ENCODE data around the gene AP1S1. TPM values are rescaled to one million over a fixed set of nuclear protein-coding genes. Genes with fewer than 3 reads are reported as not detected.
"Not testable (repeated sequence)": the region's sequence is repeated elsewhere in the genome, so short reads cannot be mapped to it uniquely, and the experiment has no call there.

The AP1S1 gene
- total and polyA plus RNA-seq, 4 donors: 16.8 to 51.2 (median 24.1) TPM

DNA sequence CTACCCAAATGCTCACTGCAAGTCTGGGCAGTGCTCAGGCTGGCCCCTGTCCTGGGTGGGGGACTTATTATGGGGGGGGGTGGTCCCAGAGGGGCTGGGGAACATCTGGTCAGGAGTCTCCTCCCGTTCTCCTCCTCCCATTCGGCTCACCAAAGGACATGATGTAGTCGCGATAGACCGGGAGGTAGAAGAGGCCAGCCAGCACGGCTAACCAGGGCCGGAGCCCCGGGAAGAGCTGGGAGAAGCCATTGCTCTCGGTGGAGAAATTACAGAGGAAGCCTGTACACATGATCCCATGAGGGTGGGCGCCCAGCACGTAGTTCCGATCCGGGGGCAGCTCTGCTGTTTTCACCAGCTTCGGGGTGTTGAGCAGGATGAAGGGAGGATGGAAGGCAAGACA is 44.2 kb downstream of the AP1S1 start:
- WGBS, 2 donors: 54 to 66% methylated on average over 14 of the region's 14 CpGs
- no peak overlapping the region for H3K4me3 ChIP-seq (ENCODE audit: low read length in 2 of 2)
- no peaks in the 10 kb centered on the region for H3K36me3 ChIP-seq (ENCODE audit: control insufficient read depth in 1 of 2, insufficient read depth in 2 of 2, low read length in 1 of 2)
- H3K4me1 ChIP-seq (ENCODE audit: control insufficient read depth in 1 of 2, insufficient read depth in 2 of 2, low read length in 2 of 2): no peaks in the 10 kb centered on the region
- ATAC-seq (ENCODE audit: low FRiP score): no peak
- H3K9me3 ChIP-seq (ENCODE audit: control insufficient read depth, low read length): no peaks in the 10 kb centered on the region
- intact Hi-C loops (cut with DNase I): no loop called here
- DNase-seq: no peak
- no peaks in the 10 kb centered on the region for H3K27me3 ChIP-seq (ENCODE audit: control insufficient read depth in 1 of 2, insufficient read depth in 2 of 2, low read length in 1 of 2)
- no peak overlapping the region for H3K27ac ChIP-seq (ENCODE audit: low read depth in 1 of 2, low read length in 2 of 2)

DNA sequence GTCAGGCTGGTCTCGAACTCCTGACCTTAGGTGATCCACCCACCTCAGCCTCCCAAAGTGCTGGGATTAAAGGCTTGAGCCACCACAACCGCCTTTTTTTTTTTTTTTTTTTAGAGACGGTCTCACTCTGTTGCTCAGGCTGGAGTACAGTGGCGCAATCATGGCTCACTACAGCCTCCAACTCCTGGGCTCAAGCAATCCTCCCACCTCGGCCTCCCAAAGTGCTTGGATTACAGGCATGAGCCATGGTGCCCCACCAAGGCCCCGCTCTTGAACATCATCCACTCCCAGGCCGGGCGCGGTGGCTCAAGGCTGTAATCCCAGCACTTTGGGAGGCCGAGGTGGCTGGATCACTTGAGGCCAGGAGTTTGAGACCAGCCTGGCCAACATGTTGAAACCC is 45.2 kb downstream of the AP1S1 start:
- H3K36me3 ChIP-seq (ENCODE audit: control insufficient read depth in 1 of 2, insufficient read depth in 2 of 2, low read length in 1 of 2); H3K4me3 ChIP-seq (ENCODE audit: low read length in 2 of 2); H3K27ac ChIP-seq (ENCODE audit: low read depth in 1 of 2, low read length in 2 of 2); intact Hi-C loops (cut with DNase I); H3K9me3 ChIP-seq (ENCODE audit: control insufficient read depth, low read length); H3K4me1 ChIP-seq (ENCODE audit: control insufficient read depth in 1 of 2, insufficient read depth in 2 of 2, low read length in 2 of 2); H3K27me3 ChIP-seq (ENCODE audit: control insufficient read depth in 1 of 2, insufficient read depth in 2 of 2, low read length in 1 of 2); ATAC-seq (ENCODE audit: low FRiP score); DNase-seq: not testable (repeated sequence)
- 85 to 94% methylated on average over 10 of the region's 10 CpGs for WGBS, 2 donors

DNA sequence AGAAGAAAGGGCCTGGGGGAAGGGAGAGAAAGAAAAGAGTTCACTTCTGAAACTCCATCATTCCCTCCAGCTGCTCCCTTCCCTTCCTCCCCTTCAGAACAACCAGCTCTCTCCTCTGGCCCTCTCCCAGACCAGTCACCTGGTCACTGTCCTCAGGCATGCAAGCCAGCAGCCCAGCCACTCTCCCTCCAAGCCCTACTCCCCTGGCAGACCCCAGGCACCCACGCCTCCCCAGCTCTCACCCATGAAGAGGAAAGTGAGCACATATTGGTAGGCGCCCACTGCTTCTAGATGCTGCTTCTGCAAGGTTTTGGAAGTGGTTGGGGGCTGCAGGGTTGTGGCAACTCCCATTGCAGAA is 46.2 kb downstream of the AP1S1 start:
- Histone ChIP-seq H3K27ac (ENCODE audit: low read depth in 1 of 2, low read length in 2 of 2) (no peak overlapping the region), H3K27me3 (ENCODE audit: control insufficient read depth in 1 of 2, insufficient read depth in 2 of 2, low read length in 1 of 2) (no peaks in the 10 kb centered on the region), H3K36me3 (ENCODE audit: control insufficient read depth in 1 of 2, insufficient read depth in 2 of 2, low read length in 1 of 2) (no peaks in the 10 kb centered on the region), H3K4me1 (ENCODE audit: control insufficient read depth in 1 of 2, insufficient read depth in 2 of 2, low read length in 2 of 2) (no peaks in the 10 kb centered on the region), H3K9me3 (ENCODE audit: control insufficient read depth, low read length) (no peaks in the 10 kb centered on the region), H3K4me3 (ENCODE audit: low read length in 2 of 2) (no peak overlapping the region)
- 58 to 84% methylated on average over 2 of the region's 2 CpGs for WGBS, 2 donors
- intact Hi-C loops (cut with DNase I): no loop called here
- ATAC-seq (ENCODE audit: low FRiP score) (no peak), DNase-seq (no peak)

DNA sequence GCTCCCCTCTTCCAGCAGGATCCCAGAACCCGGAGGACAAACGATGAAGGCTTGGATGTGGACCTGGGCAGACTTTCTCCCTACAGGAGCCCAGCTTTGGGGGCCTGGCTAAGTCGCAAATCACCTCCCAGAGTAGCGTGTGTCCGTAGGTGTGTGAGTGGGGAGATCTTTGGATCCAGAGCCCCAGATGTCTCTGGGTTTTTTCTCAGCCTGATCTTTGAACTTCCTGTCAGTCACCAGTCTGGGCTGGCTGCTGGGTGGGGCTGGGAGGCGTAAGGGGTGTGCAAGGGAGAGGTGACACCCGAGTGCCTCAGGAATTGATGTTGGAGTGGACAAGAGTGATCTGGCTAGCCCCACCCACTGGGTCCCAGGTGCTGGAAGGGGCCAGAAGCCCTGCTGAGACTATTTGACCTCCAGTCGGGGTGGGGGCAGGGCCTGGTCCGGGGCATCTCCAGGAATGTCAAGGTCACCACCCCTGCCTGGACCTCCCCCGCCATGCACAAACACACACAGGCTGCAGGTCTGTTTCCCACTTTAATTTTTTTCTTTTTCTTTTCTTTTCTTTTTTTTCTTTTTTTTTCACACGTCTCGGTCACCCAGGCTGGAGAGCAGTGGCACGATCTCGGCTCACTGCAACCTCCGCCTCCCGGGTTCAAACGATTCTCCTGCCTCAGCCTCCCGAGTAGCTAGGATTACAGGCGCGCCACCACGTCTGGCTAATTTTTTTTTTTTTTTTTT is 46.8 kb downstream of the AP1S1 start, which contains the start of gene MOGAT3:
Gene MOGAT3, minus strand, starts transcription at position 175 of the 738 bp plus-strand sequence. CDS start 182 bp downstream, outside the sequence.
- Histone ChIP-seq H3K4me1 (ENCODE audit: control insufficient read depth in 1 of 2, insufficient read depth in 2 of 2, low read length in 2 of 2) (no peaks in the 10 kb centered on the region), H3K36me3 (ENCODE audit: control insufficient read depth in 1 of 2, insufficient read depth in 2 of 2, low read length in 1 of 2) (no peaks in the 10 kb centered on the region), H3K27ac (ENCODE audit: low read depth in 1 of 2, low read length in 2 of 2) (no peak within 1 kb of the TSS), H3K4me3 (ENCODE audit: low read length in 2 of 2) (no peak within 1 kb of the TSS), H3K27me3 (ENCODE audit: control insufficient read depth in 1 of 2, insufficient read depth in 2 of 2, low read length in 1 of 2) (no peaks in the 10 kb centered on the region), H3K9me3 (ENCODE audit: control insufficient read depth, low read length) (no peaks in the 10 kb centered on the region)
- DNase-seq: no peak
- intact Hi-C loops (cut with DNase I): no loop called here
- no peak for ATAC-seq (ENCODE audit: low FRiP score)
- 26 to 29% methylated on average over 21 of the region's 21 CpGs for WGBS, 2 donors

DNA sequence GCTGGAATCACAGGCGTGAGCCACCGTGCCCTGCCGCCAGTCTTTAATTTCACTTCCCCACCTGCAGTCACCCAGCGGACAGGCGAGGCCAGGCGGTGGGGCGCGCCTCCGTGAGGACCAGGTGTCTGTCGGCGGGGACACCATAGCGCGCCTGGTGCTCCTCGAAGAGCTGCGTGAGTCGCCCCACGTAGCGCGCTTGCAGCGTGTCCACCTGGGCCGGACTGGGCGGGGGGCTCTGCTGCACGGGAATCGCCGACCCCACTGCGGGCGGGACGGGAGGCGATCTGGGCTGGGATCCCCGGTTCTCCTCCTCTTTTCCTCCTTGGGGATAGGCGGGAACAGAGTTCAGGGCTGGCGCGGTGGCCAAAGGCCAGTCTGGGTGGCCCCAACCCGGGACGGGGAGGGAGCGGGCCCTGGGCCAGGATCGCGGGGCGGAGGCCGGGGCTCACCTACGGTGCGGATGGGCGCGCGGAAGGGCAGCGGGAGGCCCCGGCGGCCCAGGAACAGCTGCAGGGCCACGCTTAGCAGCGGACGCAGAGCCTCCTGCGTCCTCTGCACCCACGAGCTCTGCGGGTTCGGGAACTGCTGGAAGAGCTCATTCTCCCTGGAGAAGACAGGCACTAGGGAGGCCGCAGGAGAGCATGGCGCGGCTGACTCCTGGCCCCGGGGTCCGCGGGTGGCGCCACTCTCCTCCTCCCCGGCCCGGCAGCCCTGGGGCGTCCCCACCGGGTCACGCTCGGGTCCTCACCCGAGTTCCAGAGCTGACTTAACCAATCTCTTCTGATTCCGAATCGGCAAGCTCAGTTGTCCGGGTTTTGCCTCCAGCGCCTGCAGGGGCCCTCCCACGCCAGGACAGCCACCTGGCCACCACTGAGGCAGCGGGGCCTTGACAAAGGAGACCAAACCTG is 47.7 kb downstream of the AP1S1 start:
- Histone ChIP-seq H3K4me1 (ENCODE audit: control insufficient read depth in 1 of 2, insufficient read depth in 2 of 2, low read length in 2 of 2) (no peaks in the 10 kb centered on the region), H3K27me3 (ENCODE audit: control insufficient read depth in 1 of 2, insufficient read depth in 2 of 2, low read length in 1 of 2) (no peaks in the 10 kb centered on the region), H3K27ac (ENCODE audit: low read depth in 1 of 2, low read length in 2 of 2) (no peak overlapping the region), H3K4me3 (ENCODE audit: low read length in 2 of 2) (no peak overlapping the region), H3K9me3 (ENCODE audit: control insufficient read depth, low read length) (no peaks in the 10 kb centered on the region), H3K36me3 (ENCODE audit: control insufficient read depth in 1 of 2, insufficient read depth in 2 of 2, low read length in 1 of 2) (no peaks in the 10 kb centered on the region)
- intact Hi-C loops (cut with DNase I): no loop called here
- no peak for DNase-seq
- ATAC-seq (ENCODE audit: low FRiP score): no peak
- WGBS, 2 donors: 6 to 7% methylated on average over 65 to 75 of the region's 75 CpGs

DNA sequence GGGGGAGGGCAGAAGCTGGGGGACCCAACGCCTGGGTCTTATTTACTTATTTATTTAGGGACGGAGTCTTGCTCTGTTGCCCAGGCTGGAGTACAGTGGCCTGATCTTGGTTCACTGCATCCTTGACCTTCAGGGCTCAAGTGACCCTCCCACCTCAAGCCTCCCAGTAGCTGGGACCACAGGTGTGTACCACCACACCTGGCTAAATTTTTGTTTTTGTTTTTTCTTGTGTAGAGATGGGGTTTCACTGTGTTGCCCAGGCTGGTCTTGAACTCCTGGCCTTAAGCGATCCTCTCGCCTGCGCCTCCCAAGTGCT is 48.3 kb downstream of the AP1S1 start:
- intact Hi-C loops (cut with DNase I): no loop called here
- no peak overlapping the region for H3K27ac ChIP-seq (ENCODE audit: low read depth in 1 of 2, low read length in 2 of 2)
- H3K9me3 ChIP-seq (ENCODE audit: control insufficient read depth, low read length): no peaks in the 10 kb centered on the region
- no peaks in the 10 kb centered on the region for H3K27me3 ChIP-seq (ENCODE audit: control insufficient read depth in 1 of 2, insufficient read depth in 2 of 2, low read length in 1 of 2)
- H3K4me3 ChIP-seq (ENCODE audit: low read length in 2 of 2): no peak overlapping the region
- no peak for DNase-seq
- no peak for ATAC-seq (ENCODE audit: low FRiP score)
- H3K4me1 ChIP-seq (ENCODE audit: control insufficient read depth in 1 of 2, insufficient read depth in 2 of 2, low read length in 2 of 2): no peaks in the 10 kb centered on the region
- no peaks in the 10 kb centered on the region for H3K36me3 ChIP-seq (ENCODE audit: control insufficient read depth in 1 of 2, insufficient read depth in 2 of 2, low read length in 1 of 2)
- 79 to 84% methylated on average over 5 of the region's 5 CpGs for WGBS, 2 donors

DNA sequence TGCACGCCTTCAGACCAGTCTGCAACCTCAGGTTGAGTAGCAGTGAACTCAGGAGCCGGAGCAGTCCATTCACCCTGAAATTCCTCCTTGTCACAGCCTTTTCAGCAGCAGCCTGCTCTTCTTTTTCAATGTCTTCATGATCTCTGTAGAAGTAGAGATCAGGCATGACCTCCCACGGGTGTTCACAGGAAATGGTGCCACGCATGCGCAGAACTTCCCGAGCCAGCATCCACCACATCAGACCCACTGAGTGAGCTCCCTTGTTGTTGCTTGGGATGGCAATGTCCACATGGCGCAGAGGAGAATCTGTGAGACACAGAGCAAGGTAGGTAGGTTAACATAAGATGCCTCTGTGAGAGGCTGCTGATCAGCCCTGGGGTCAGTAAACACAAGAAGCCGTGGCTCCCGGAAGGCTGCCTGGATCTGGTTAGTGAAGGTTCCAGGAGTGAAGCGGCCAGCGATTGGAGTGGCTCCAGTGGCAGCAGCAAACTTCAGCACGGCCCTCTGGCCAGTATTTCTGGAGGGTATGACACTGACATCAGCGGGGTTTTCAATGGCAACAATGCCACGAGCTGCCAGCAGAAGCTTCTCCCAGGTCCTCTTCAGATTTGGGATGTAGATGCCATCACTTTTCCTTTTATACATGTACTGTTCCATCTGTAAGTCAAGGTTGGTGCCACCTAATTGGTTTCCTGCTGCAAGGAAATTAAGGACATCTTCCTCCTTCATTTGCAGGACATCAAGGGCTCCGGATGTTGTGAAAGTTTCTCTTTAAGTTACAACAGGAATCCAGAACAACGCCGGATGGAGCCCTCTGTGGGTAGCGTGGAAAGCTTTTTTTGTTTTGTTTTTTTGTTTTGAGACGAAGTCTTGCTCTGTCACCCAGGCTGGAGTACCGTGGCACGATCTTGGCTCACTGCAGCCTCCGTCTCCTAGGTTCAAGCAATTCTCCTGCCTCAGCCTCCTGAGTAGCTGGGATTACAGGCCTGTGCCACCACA is 49.8 kb downstream of the AP1S1 start:
- H3K4me1 ChIP-seq (ENCODE audit: control insufficient read depth in 1 of 2, insufficient read depth in 2 of 2, low read length in 2 of 2); H3K27me3 ChIP-seq (ENCODE audit: control insufficient read depth in 1 of 2, insufficient read depth in 2 of 2, low read length in 1 of 2); DNase-seq; H3K27ac ChIP-seq (ENCODE audit: low read depth in 1 of 2, low read length in 2 of 2); intact Hi-C loops (cut with DNase I); H3K36me3 ChIP-seq (ENCODE audit: control insufficient read depth in 1 of 2, insufficient read depth in 2 of 2, low read length in 1 of 2); H3K4me3 ChIP-seq (ENCODE audit: low read length in 2 of 2); H3K9me3 ChIP-seq (ENCODE audit: control insufficient read depth, low read length); ATAC-seq (ENCODE audit: low FRiP score): not testable (repeated sequence)
- 67 to 68% methylated on average over 22 of the region's 22 CpGs for WGBS, 2 donors

DNA sequence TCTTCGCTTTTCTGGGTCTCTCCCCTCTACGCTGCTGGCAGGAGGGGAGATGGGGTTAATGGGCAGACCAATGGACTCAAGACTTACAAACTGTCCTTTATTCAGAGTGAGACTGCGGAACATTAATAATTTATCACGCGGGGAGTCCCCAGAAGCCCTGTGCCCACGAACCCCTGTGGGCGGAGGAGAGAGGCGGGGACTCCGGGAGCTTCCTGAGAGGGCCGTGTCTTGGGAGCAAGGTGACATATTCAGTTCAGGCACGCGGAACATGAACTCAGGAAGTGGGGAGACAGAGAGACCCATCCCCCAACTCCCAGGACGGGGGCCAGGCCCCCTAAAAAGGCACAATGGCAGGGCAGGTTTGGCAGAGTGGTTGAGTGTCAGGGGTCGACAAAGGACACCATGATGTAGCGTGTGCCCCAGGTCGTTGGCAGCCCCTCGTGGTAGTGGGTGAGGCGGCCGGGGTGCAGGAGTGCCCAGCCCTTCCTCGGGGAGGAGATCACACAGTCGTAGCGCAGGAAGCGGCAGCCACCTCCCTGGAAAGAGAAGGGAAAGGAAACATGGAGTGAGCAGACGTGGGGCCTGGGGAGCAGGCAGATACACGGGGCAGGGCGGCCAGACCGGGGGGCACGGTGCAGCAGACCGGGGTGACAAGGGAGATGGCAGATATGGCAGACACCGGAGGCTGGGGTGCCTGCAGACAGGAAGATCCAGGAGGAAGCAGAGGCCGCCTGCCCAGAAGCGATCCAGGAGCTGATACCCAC is 51.8 kb downstream of the AP1S1 start:
- Histone ChIP-seq H3K9me3 (ENCODE audit: control insufficient read depth, low read length) (no peaks in the 10 kb centered on the region), H3K4me3 (ENCODE audit: low read length in 2 of 2) (no peak overlapping the region), H3K36me3 (ENCODE audit: control insufficient read depth in 1 of 2, insufficient read depth in 2 of 2, low read length in 1 of 2) (peaks cover 0 to 4% of the 10 kb centered on the region in 2 donors), H3K27me3 (ENCODE audit: control insufficient read depth in 1 of 2, insufficient read depth in 2 of 2, low read length in 1 of 2) (no peaks in the 10 kb centered on the region), H3K27ac (ENCODE audit: low read depth in 1 of 2, low read length in 2 of 2) (no peak overlapping the region), H3K4me1 (ENCODE audit: control insufficient read depth in 1 of 2, insufficient read depth in 2 of 2, low read length in 2 of 2) (no peaks in the 10 kb centered on the region)
- WGBS, 2 donors: 86 to 88% methylated on average over 32 of the region's 32 CpGs
- ATAC-seq (ENCODE audit: low FRiP score) (no peak), DNase-seq (no peak)
- intact Hi-C loops (cut with DNase I): no loop called here
